ENCODE measurements around the gene HIGD2A. TPM values are rescaled to one million over a fixed set of nuclear protein-coding genes. Genes with fewer than 3 reads are reported as not detected.
A peak's percentile ranks its signal among the peaks of the same experiment; 100 is the strongest.

HIGD2A gene
- total RNA-seq, 2 donors from 2014 or later = 173 to 227 TPM

DNA sequence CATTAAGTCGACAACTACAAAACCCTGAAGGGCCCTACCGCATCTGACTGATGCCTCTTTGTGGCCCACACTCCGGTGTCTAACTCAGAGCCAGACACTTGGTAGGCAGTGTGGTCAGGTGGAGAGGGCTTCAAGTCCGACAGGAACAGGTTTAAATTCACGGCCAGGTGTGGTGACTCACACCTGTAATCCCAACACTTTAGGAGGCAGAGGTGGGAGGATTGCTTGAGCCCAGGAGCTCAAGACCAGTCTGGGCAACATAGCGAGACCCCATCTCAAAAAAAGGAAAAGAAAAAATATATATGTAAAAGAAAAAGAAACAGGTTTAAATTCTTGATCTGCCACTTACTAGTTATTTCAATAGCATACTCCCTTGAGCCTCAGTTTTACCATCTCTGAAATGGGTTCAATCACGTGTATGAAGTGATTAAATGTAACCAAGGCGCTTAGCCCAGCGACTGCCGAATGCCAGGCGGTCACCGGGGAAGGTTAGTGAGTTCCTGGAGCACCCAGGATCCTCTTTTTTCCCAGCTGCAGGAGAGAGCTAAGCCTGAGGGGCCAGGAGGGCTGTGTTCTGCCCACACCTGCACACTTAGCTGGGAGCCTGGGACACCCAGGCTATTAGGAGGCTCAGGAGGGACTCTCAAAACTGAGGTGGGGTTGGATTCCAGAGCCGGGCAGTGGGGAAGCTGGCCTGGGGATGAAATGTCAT, 26.8 kb downstream of the HIGD2A start:
- peak overlapping the region; percentile 97 for H3K4me3 ChIP-seq
- peak overlapping the region; percentile 93 to 99 for H3K9ac ChIP-seq (ENCODE audit: low read depth in 2 of 2, low read length in 2 of 2)
- TF ChIP-seq, protein P1, sequence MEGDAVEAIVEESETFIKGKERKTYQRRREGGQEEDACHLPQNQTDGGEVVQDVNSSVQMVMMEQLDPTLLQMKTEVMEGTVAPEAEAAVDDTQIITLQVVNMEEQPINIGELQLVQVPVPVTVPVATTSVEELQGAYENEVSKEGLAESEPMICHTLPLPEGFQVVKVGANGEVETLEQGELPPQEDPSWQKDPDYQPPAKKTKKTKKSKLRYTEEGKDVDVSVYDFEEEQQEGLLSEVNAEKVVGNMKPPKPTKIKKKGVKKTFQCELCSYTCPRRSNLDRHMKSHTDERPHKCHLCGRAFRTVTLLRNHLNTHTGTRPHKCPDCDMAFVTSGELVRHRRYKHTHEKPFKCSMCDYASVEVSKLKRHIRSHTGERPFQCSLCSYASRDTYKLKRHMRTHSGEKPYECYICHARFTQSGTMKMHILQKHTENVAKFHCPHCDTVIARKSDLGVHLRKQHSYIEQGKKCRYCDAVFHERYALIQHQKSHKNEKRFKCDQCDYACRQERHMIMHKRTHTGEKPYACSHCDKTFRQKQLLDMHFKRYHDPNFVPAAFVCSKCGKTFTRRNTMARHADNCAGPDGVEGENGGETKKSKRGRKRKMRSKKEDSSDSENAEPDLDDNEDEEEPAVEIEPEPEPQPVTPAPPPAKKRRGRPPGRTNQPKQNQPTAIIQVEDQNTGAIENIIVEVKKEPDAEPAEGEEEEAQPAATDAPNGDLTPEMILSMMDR (IDR thresholded peaks at IDR 0.05) = no peak
- DNase-seq = no peak
- H3K27me3 ChIP-seq = no peaks in the 10 kb centered on the region
- H3K4me1 ChIP-seq = no peaks in the 10 kb centered on the region
- H3K36me3 ChIP-seq = no peaks in the 10 kb centered on the region
- no peaks in the 10 kb centered on the region for H3K9me3 ChIP-seq
- peak overlapping the region; percentile 91 for H3K27ac ChIP-seq
- intact Hi-C loops (cut with DNase I) = loop anchor here (10.0 kb wide), 1 partner anchor 119 kb away; the partner anchor contains the start of gene RNF44

DNA sequence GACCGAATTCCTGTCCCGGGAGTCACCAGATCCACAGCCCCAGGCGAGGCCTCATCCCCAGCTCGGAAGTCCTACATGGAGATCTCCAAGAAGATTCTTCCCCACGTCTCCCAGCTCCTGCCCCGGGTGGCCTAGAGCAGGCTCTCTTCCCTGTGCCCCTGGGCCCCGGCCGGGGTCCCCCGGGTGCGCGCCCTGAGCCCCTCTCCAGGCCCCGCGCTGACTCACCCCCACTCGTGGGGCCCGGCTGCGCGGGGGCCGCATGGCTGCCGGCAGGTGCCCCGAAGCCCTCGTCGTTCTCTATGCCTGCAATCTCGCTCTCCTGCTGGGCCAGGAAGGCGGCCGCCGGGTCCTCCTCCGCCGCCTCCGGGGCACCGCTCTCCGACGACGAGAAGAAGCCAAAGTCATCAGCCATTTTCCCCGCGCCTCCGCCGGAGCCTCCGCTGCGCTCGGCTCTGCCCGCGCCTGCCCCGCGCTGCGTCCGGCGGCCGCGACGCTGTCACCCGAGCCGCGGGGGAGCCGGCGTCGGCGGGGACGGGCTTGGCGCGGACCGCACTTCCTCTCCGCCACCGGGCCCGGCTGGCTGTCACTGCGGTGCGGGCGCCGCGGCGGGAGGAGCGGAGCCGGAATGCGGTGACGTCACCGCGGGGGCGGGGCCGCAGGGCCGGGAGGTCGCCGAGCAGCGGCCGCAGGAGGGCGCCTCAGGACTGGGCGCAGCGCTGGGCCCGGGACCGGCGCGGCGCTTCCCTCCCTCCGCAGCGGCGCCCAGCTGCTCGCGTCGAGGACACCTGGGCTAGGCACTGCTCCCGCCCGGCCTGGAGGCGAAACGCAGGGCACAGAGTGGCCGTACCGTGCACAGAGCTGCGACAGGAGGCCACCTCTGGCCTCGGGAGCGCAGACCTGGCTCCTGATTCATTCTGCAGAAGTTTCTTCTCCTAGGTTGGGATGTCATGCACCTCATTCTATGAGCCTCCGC, 27.7 kb downstream of the HIGD2A start, which contains the start of gene CLTB:
CLTB (minus strand) TSS at position 588 of the 973 bp plus-strand sequence; CDS start at position 412, 176 bp downstream.
- intact Hi-C loops (cut with DNase I) = loop anchor here (10.0 kb wide), 1 partner anchor 119 kb away; the partner anchor contains the start of gene RNF44
- Histone ChIP-seq H3K4me1 (no peaks in the 10 kb centered on the region), H3K9ac (ENCODE audit: low read depth in 2 of 2, low read length in 2 of 2) (peak within 1 kb of the TSS; percentile 93 to 99)

DNA sequence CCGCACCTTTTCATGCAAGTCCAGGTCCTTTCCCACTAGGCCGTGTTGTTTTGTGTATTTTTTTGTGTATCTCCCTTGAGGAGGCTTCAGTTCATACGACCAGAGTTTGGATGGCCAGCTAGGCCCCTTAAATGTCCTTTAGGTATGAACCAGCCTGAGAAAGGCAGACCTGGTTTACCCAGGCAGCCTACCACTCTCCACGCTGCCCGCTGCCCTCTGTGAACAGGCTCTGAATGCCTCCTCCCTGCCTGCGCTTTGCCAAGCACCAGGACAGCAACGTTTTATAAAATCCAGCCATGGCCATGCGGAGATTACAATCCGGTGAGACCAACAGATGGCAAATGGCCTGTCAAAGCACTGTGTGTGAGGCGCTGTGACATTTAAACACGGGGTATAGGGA, 28.4 kb downstream of the HIGD2A start:
- intact Hi-C loops (cut with DNase I) = loop anchor here (10.0 kb wide), 1 partner anchor 118 kb away; the partner anchor contains the start of gene RNF44
- DNase-seq = no peak
- peak overlapping the region; percentile 49 for H3K27ac ChIP-seq
- H3K4me3 ChIP-seq = peak overlapping the region; percentile 6
- no peaks in the 10 kb centered on the region for H3K9me3 ChIP-seq
- H3K9ac ChIP-seq (ENCODE audit: low read depth in 2 of 2, low read length in 2 of 2) = peak overlapping the region; percentile 52 to 70
- no peaks in the 10 kb centered on the region for H3K4me1 ChIP-seq
- no peaks in the 10 kb centered on the region for H3K36me3 ChIP-seq
- no peaks in the 10 kb centered on the region for H3K27me3 ChIP-seq
- TF ChIP-seq, protein P1 (IDR thresholded peaks at IDR 0.05) = no peak

More for the DNA sequence above, 27.7 kb downstream of the HIGD2A start, which contains the start of gene CLTB:
- Histone ChIP-seq H3K27me3 (no peaks in the 10 kb centered on the region), H3K27ac (peak within 1 kb of the TSS; percentile 91), H3K4me3 (peak within 1 kb of the TSS; percentile 97), H3K36me3 (no peaks in the 10 kb centered on the region), H3K9me3 (no peaks in the 10 kb centered on the region)
- DNase-seq = peak; percentile 91
- TF ChIP-seq, protein P1 (IDR thresholded peaks at IDR 0.05) = peak; percentile 51

DNA sequence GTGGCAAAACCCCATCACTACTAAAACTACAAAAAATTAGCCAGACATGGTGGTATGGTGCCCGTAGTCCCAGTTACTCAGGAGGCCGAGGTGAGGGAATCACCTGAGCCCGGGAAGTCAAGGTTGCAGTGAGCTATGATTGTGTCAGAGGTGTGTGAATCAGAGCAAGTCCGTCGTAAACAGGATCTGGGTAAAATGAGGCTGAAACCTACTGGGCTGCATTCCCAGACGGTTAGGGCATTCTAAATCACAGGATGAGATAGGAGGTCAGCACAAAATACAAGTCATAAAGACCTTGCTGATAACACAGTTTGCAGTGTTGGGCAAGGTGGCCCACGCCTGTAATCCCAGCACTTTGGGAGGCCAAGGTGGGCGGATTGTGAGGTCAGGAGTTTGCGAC, 29.7 kb downstream of the HIGD2A start:
- no peak for DNase-seq
- TF ChIP-seq, protein P1 (IDR thresholded peaks at IDR 0.05) = no peak
- no peak overlapping the region for H3K27ac ChIP-seq

DNA sequence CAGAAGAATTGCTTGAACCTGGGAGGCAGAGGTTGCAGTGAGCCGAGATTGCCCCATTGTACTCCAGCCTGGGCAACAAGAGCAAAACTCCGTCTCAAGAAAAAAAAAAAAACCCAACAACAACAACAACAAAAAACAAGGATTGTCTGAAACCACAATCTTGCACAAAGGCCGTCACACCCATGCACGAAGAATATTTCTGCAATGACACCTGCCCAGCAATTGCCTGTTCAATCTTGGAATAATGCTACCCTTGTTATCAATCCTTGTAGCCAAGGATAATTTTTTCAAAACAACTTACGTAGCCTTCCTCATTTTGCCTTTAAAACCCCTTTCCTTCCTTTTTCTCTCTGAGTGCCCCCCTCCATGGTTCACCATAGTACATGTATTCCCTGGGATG, 31.5 kb downstream of the HIGD2A start:
- H3K27me3 ChIP-seq = no peaks in the 10 kb centered on the region
- TF ChIP-seq, protein P1 (IDR thresholded peaks at IDR 0.05) = no peak
- intact Hi-C loops (cut with DNase I) = no loop called here

More for the DNA sequence above, 29.7 kb downstream of the HIGD2A start:
- Histone ChIP-seq H3K9me3 (no peaks in the 10 kb centered on the region), H3K36me3 (no peaks in the 10 kb centered on the region), H3K9ac (ENCODE audit: low read depth in 2 of 2, low read length in 2 of 2) (no peak overlapping the region), H3K4me3 (no peak overlapping the region), H3K27me3 (no peaks in the 10 kb centered on the region), H3K4me1 (no peaks in the 10 kb centered on the region)
- intact Hi-C loops (cut with DNase I) = loop anchor here (10.0 kb wide), 1 partner anchor 117 kb away; the partner anchor contains the start of gene RNF44

More for the DNA sequence above, 31.5 kb downstream of the HIGD2A start:
- Histone ChIP-seq H3K4me3 (no peak overlapping the region), H3K36me3 (no peaks in the 10 kb centered on the region), H3K9me3 (no peaks in the 10 kb centered on the region), H3K27ac (no peak overlapping the region), H3K4me1 (no peaks in the 10 kb centered on the region), H3K9ac (ENCODE audit: low read depth in 2 of 2, low read length in 2 of 2) (no peak overlapping the region)
- no peak for DNase-seq
